Measurements from ENCODE around the gene ANKS1B. TPM values are rescaled to one million over a fixed set of nuclear protein-coding genes. Genes with fewer than 3 reads are reported as not detected.

Gene ANKS1B
- total RNA-seq, 1 experiment from 2014 or later: 5.8 TPM

DNA sequence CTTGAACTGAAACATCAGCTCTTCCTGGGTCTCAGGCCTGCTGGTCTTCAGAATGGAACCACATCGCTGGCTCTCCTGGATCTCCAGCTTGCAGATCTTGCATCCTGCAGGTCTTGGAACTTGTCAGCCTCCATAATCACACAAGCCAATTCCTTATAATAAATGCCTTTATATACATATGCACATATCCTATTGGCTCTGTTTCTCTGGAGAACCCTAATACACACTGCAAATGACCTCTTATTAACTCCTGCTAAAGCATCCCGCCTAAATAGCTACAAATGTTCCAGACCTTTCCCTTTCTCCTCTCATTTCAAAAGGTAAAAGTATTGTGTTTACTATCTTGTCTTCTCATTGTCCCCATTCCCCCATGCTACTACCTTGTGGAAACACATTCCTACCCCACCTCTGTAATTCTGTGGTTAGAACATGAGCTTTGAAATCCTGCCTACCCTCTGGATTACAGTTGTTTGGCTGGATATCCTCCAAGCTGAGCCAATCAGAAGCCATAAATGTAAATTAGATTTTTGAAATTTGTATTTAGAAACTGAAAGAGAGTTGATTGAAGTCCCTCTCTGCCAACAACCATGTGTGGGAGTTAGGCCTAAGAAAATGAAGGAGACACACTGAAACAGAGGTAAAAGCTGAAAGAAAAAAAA, 58.1 kb downstream of the ANKS1B start:
- DNase-seq (ENCODE audit: low spot score) (no peak), ATAC-seq (no peak)
- H3K9me3 Mint-ChIP-seq: 0 out of 2 replicates have a peak, but pooled peaks cover 6% of the 10 kb centered on the region
- H3K27ac Mint-ChIP-seq: no peak overlapping the region
- ChIA-PET POLR2A (no interaction called here), CTCF (interaction anchor here (0.6 kb wide), 1 partner anchor 24 kb away, joined by 3 read pairs; no protein-coding TSS in a partner anchor)
- TF ChIP-seq, protein P1, sequence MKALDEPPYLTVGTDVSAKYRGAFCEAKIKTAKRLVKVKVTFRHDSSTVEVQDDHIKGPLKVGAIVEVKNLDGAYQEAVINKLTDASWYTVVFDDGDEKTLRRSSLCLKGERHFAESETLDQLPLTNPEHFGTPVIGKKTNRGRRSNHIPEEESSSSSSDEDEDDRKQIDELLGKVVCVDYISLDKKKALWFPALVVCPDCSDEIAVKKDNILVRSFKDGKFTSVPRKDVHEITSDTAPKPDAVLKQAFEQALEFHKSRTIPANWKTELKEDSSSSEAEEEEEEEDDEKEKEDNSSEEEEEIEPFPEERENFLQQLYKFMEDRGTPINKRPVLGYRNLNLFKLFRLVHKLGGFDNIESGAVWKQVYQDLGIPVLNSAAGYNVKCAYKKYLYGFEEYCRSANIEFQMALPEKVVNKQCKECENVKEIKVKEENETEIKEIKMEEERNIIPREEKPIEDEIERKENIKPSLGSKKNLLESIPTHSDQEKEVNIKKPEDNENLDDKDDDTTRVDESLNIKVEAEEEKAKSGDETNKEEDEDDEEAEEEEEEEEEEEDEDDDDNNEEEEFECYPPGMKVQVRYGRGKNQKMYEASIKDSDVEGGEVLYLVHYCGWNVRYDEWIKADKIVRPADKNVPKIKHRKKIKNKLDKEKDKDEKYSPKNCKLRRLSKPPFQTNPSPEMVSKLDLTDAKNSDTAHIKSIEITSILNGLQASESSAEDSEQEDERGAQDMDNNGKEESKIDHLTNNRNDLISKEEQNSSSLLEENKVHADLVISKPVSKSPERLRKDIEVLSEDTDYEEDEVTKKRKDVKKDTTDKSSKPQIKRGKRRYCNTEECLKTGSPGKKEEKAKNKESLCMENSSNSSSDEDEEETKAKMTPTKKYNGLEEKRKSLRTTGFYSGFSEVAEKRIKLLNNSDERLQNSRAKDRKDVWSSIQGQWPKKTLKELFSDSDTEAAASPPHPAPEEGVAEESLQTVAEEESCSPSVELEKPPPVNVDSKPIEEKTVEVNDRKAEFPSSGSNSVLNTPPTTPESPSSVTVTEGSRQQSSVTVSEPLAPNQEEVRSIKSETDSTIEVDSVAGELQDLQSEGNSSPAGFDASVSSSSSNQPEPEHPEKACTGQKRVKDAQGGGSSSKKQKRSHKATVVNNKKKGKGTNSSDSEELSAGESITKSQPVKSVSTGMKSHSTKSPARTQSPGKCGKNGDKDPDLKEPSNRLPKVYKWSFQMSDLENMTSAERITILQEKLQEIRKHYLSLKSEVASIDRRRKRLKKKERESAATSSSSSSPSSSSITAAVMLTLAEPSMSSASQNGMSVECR (CRISPR knock-in tag; IDR thresholded peaks at IDR 0.05; ENCODE audit: borderline replicate concordance): no peak
- TF ChIP-seq, protein P2, sequence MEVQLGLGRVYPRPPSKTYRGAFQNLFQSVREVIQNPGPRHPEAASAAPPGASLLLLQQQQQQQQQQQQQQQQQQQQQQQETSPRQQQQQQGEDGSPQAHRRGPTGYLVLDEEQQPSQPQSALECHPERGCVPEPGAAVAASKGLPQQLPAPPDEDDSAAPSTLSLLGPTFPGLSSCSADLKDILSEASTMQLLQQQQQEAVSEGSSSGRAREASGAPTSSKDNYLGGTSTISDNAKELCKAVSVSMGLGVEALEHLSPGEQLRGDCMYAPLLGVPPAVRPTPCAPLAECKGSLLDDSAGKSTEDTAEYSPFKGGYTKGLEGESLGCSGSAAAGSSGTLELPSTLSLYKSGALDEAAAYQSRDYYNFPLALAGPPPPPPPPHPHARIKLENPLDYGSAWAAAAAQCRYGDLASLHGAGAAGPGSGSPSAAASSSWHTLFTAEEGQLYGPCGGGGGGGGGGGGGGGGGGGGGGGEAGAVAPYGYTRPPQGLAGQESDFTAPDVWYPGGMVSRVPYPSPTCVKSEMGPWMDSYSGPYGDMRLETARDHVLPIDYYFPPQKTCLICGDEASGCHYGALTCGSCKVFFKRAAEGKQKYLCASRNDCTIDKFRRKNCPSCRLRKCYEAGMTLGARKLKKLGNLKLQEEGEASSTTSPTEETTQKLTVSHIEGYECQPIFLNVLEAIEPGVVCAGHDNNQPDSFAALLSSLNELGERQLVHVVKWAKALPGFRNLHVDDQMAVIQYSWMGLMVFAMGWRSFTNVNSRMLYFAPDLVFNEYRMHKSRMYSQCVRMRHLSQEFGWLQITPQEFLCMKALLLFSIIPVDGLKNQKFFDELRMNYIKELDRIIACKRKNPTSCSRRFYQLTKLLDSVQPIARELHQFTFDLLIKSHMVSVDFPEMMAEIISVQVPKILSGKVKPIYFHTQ (CRISPR knock-in tag; IDR thresholded peaks at IDR 0.05): no peak
- TF ChIP-seq ELF4 (CRISPR knock-in tag; IDR thresholded peaks at IDR 0.05; ENCODE audit: low read depth) (no peak), PRRX2 (CRISPR knock-in tag; IDR thresholded peaks at IDR 0.05) (no peak), NFYB (CRISPR knock-in tag; conservative IDR thresholded peaks at IDR 0.05; ENCODE audit: low read depth) (no peak), TEAD4 (CRISPR knock-in tag; IDR thresholded peaks at IDR 0.05) (no peak)
- TF ChIP-seq, protein P3, sequence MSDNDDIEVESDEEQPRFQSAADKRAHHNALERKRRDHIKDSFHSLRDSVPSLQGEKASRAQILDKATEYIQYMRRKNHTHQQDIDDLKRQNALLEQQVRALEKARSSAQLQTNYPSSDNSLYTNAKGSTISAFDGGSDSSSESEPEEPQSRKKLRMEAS (CRISPR knock-in tag; IDR thresholded peaks at IDR 0.05): no peak
- TF ChIP-seq, protein P4, sequence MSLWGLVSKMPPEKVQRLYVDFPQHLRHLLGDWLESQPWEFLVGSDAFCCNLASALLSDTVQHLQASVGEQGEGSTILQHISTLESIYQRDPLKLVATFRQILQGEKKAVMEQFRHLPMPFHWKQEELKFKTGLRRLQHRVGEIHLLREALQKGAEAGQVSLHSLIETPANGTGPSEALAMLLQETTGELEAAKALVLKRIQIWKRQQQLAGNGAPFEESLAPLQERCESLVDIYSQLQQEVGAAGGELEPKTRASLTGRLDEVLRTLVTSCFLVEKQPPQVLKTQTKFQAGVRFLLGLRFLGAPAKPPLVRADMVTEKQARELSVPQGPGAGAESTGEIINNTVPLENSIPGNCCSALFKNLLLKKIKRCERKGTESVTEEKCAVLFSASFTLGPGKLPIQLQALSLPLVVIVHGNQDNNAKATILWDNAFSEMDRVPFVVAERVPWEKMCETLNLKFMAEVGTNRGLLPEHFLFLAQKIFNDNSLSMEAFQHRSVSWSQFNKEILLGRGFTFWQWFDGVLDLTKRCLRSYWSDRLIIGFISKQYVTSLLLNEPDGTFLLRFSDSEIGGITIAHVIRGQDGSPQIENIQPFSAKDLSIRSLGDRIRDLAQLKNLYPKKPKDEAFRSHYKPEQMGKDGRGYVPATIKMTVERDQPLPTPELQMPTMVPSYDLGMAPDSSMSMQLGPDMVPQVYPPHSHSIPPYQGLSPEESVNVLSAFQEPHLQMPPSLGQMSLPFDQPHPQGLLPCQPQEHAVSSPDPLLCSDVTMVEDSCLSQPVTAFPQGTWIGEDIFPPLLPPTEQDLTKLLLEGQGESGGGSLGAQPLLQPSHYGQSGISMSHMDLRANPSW (CRISPR knock-in tag; conservative IDR thresholded peaks at IDR 0.05; ENCODE audit: low read depth): no peak
- TF ChIP-seq, protein P5, sequence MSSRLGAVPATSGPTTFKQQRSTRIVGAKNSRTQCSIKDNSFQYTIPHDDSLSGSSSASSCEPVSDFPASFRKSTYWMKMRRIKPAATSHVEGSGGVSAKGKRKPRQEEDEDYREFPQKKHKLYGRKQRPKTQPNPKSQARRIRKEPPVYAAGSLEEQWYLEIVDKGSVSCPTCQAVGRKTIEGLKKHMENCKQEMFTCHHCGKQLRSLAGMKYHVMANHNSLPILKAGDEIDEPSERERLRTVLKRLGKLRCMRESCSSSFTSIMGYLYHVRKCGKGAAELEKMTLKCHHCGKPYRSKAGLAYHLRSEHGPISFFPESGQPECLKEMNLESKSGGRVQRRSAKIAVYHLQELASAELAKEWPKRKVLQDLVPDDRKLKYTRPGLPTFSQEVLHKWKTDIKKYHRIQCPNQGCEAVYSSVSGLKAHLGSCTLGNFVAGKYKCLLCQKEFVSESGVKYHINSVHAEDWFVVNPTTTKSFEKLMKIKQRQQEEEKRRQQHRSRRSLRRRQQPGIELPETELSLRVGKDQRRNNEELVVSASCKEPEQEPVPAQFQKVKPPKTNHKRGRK (CRISPR knock-in tag; IDR thresholded peaks at IDR 0.05; ENCODE audit: borderline replicate concordance): no peak
- H3K4me3 Mint-ChIP-seq: no peak overlapping the region
- H3K4me1 Mint-ChIP-seq: peaks cover 5% of the 10 kb centered on the region; the same call in 1 of the 2 replicates
- no peaks in the 10 kb centered on the region for H3K36me3 Mint-ChIP-seq
- H3K27me3 Mint-ChIP-seq (ENCODE audit: low read depth): no peaks in the 10 kb centered on the region

DNA sequence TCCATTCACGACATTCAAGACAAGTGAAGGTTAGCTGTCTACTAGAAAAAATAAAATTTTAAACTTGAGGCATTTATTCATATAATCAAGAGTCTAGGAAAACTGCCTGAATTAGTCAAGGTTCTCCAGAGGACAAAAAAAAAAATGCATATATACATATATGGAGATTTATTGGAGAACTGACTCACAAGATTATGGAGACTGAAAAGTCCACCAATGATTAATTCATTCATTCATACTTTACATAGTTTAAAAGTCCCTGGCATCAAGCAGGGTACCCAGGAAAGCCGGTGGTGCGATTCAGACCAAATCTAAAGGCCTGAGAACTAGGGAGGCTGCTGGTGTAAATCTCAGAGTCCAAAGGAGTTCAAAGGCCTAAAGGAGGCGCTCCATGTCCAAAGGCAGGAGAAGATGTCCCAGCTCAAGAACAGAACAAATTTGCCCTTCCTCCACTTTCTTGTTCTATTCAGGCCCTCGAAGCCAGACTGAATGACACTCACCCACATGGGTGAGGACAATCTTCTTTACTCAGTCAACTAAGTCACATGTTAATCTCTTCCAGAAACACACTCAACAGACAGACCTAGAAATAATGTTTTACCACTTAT, 64.3 kb downstream of the ANKS1B start:
- Mint-ChIP-seq H3K4me1 (peaks cover 5% of the 10 kb centered on the region; the same call in 1 of the 2 replicates), H3K4me3 (no peak overlapping the region), H3K27me3 (ENCODE audit: low read depth) (no peaks in the 10 kb centered on the region), H3K27ac (no peak overlapping the region), H3K9me3 (0 out of 2 replicates have a peak, but pooled peaks cover 6% of the 10 kb centered on the region), H3K36me3 (no peaks in the 10 kb centered on the region)
- ATAC-seq: peak; percentile 69
- POLR2A ChIA-PET: interaction anchor here (0.5 kb wide), 1 partner anchor 156 kb away, joined by 6 read pairs; no protein-coding TSS in a partner anchor
- CTCF ChIA-PET: no interaction called here
- no peak for DNase-seq (ENCODE audit: low spot score)
- TF ChIP-seq, protein P6, sequence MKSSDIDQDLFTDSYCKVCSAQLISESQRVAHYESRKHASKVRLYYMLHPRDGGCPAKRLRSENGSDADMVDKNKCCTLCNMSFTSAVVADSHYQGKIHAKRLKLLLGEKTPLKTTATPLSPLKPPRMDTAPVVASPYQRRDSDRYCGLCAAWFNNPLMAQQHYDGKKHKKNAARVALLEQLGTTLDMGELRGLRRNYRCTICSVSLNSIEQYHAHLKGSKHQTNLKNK (CRISPR knock-in tag; IDR thresholded peaks at IDR 0.05): no peak
- TF ChIP-seq MYBL2 (CRISPR knock-in tag; IDR thresholded peaks at IDR 0.05): no peak
- TF ChIP-seq ZNF138 (CRISPR knock-in tag; conservative IDR thresholded peaks at IDR 0.05): no peak
- TF ChIP-seq, protein P7, sequence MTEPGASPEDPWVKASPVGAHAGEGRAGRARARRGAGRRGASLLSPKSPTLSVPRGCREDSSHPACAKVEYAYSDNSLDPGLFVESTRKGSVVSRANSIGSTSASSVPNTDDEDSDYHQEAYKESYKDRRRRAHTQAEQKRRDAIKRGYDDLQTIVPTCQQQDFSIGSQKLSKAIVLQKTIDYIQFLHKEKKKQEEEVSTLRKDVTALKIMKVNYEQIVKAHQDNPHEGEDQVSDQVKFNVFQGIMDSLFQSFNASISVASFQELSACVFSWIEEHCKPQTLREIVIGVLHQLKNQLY (CRISPR knock-in tag; IDR thresholded peaks at IDR 0.05): no peak
- TF ChIP-seq, protein P1 (CRISPR knock-in tag; IDR thresholded peaks at IDR 0.05; ENCODE audit: borderline replicate concordance): no peak
- no peak for TF ChIP-seq MXD4 (CRISPR knock-in tag; IDR thresholded peaks at IDR 0.05; ENCODE audit: borderline replicate concordance)
